Neutrophil (primary cell): Measurements from ENCODE around the gene UBE2D4.

Experiments
- H3K27ac ChIP-seq: fragments of 200-600 bp; sonication (generic); 2 replicates; pipeline ENCODE4 v1.5.1; 2016; ENCODE audit warnings: mild to moderate bottlenecking, moderate library complexity
- H3K27me3 ChIP-seq: fragments of 200-600 bp; sonication (generic); 2 replicates; pipeline ENCODE4 v1.6.0; 2016; ENCODE audit warnings: mild to moderate bottlenecking
- H3K36me3 ChIP-seq: fragments of 200-600 bp; sonication (generic); 2 replicates; pipeline ENCODE4 v1.5.1; 2017
- H3K4me1 ChIP-seq, 2 experiments: fragments of 200-600 bp in 1 of 2; sonication (generic) in 1 of 2; 1 replicate in 1 of 2; 2 replicates in 1 of 2; pipeline versions ENCODE4 v1.5.1 to v1.6.1; 2013 to 2016; ENCODE audit warnings: low read depth in 1 of 2, low read length in 1 of 2, mild to moderate bottlenecking in 1 of 2, moderate library complexity in 1 of 2; ENCODE audit not compliant: control insufficient read depth in 1 of 2, insufficient read depth in 1 of 2
- H3K4me3 ChIP-seq, 2 experiments: fragments of 200-600 bp in 1 of 2; sonication (generic) in 1 of 2; 1 replicate in 1 of 2; 2 replicates in 1 of 2; pipeline ENCODE4 v1.5.1; 2013 to 2016; ENCODE audit warnings: low read depth in 1 of 2, low read length in 1 of 2, mild to moderate bottlenecking in 1 of 2, moderate library complexity in 1 of 2
- H3K9me3 ChIP-seq: fragments of 200-600 bp; sonication (generic); 2 replicates; pipeline ENCODE4 v1.5.1; 2016
- TF ChIP-seq, protein P1 (sequence below): fragments of 200-600 bp; sonication (generic); IDR thresholded peaks from 2 replicates; pipeline ENCODE4 v1.5.1; 2016; ENCODE audit warnings: antibody characterized with exemption

UBE2D4 gene

DNA sequence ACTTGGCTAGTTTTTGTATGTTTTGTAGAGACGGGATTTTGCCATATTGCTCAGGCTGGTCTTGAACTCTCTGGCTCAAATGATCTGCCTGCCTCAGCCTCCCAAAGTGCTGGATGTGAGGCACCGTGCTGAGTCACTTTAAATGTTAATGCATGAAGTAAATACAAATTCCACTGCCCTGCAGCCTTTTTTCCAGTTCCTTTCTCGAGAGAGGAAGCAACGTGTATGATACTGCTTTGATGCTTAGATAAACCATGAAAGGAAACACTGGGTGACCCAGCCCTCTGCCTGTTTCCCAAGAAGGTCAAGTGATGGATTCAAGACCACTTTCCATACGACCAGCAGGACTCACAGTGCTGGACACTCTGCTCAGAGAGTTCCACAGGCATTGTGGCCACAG lies 45.6 kb upstream of the UBE2D4 start:
- no peak overlapping the region for H3K27ac ChIP-seq
- H3K4me3 ChIP-seq = no peak overlapping the region
- H3K27me3 ChIP-seq = no peaks in the 10 kb centered on the region
- TF ChIP-seq, protein P1, sequence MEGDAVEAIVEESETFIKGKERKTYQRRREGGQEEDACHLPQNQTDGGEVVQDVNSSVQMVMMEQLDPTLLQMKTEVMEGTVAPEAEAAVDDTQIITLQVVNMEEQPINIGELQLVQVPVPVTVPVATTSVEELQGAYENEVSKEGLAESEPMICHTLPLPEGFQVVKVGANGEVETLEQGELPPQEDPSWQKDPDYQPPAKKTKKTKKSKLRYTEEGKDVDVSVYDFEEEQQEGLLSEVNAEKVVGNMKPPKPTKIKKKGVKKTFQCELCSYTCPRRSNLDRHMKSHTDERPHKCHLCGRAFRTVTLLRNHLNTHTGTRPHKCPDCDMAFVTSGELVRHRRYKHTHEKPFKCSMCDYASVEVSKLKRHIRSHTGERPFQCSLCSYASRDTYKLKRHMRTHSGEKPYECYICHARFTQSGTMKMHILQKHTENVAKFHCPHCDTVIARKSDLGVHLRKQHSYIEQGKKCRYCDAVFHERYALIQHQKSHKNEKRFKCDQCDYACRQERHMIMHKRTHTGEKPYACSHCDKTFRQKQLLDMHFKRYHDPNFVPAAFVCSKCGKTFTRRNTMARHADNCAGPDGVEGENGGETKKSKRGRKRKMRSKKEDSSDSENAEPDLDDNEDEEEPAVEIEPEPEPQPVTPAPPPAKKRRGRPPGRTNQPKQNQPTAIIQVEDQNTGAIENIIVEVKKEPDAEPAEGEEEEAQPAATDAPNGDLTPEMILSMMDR = no peak
- H3K9me3 ChIP-seq = no peaks in the 10 kb centered on the region
- H3K4me1 ChIP-seq = no peaks in the 10 kb centered on the region
- H3K36me3 ChIP-seq = peaks cover 30% of the 10 kb centered on the region

DNA sequence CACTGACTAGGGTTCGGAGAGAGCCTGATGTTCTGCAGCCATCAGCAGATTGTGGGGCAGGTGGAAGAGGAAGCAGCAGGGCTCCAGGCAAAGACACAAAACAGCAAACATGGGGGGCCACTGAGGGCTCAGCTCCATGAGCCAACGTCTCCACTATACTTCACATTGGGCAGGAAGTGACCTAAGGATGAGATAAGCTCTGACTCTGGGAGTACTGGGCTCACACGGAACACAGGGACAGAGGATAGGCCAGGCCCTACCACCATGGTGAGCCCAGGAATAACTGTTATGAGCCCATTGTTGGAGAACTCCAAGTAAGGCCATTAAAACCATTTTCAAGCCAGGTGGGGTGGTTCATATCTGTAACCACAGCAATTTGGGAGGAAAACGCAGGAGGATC lies 42.0 kb upstream of the UBE2D4 start:
- no peaks in the 10 kb centered on the region for H3K9me3 ChIP-seq
- no peak overlapping the region for H3K27ac ChIP-seq
- no peaks in the 10 kb centered on the region for H3K4me1 ChIP-seq
- no peak overlapping the region for H3K4me3 ChIP-seq
- no peaks in the 10 kb centered on the region for H3K27me3 ChIP-seq
- TF ChIP-seq, protein P1 = no peak
- H3K36me3 ChIP-seq = peaks cover 6% of the 10 kb centered on the region

GRCh38 chr7:43884617-43885016 lies 41.6 kb upstream of the UBE2D4 start:
- Histone ChIP-seq H3K27ac (no peak overlapping the region), H3K27me3 (no peaks in the 10 kb centered on the region), H3K4me3 (no peak overlapping the region), H3K4me1 (no peaks in the 10 kb centered on the region), H3K36me3 (peaks cover 6% of the 10 kb centered on the region), H3K9me3 (no peaks in the 10 kb centered on the region)
- TF ChIP-seq, protein P1 = no peak

- TF ChIP-seq, protein P1 = no peak
- no peaks in the 10 kb centered on the region for H3K9me3 ChIP-seq
- no peaks in the 10 kb centered on the region for H3K27me3 ChIP-seq
- H3K4me3 ChIP-seq = no peak overlapping the region
- H3K27ac ChIP-seq = no peak overlapping the region
- H3K4me1 ChIP-seq = no peaks in the 10 kb centered on the region
- H3K36me3 ChIP-seq = no peaks in the 10 kb centered on the region
These were observed 37.0 kb upstream of the UBE2D4 start for GRCh38 chr7:43888993-43889945.

DNA sequence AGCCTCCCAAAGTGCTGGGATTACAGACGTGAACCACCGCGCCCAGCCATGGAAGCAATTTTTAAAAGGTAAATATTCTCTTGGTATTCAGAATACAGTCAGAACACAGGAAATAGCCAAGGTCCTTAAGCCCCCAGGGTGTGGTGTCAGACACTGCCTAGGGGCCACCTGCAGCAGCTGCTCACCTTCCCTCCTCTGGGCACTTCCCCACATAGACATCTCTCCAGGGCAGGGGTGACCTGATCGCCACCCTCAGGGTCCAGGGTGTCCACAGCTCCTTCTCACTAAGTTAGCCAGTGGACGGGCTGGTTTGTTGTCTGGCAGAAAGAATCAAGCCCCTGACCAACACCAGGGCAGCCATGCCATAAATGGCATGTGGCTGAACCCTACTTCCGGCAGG lies 35.8 kb upstream of the UBE2D4 start:
- TF ChIP-seq, protein P1 = no peak
- Histone ChIP-seq H3K27me3 (no peaks in the 10 kb centered on the region), H3K36me3 (no peaks in the 10 kb centered on the region), H3K9me3 (no peaks in the 10 kb centered on the region), H3K27ac (no peak overlapping the region), H3K4me3 (no peak overlapping the region), H3K4me1 (no peaks in the 10 kb centered on the region)
